ENCODE data around the gene NAA40.
"Not testable (repeated sequence)": the region's sequence is repeated elsewhere in the genome, so short reads cannot be mapped to it uniquely, and the experiment has no call there.

The NAA40 gene

DNA sequence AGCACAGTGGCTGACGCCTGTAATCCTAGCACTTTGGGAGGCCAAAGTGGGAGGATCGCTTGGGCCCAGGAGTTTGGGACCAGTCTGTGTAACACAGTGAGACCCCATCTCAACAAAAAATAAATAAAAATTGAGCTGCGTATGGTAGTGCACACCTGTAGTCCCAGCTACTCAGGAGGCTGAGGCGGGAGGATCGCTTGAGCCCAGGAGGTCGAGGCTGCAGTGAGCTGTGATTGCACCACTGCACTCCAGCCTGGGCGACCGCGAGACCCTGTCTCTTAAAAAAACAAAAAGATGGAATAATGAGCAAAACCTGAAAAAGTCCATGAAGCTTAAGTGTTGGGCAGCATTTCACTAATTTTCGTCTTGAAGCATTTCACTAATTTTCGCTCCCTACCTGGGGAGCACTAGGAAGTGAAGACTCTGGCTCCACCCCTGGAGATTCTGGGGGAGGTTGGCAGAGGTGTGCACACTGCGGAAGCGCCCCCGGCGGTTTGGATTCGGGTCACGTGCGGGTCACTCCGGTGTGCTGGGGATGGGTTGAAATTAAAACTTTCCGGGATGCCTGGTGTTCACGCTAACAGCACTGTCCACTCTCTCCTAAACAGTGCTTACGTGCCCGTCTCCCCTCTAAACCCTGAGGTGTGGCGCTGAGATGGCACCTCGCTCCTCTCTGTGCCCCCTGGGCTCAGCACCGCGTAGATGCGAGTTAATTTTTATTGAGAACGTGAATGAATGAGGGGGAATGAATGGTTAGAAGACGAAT lies 906 bp upstream of the NAA40 start:
- no peak for DNase-seq (ENCODE audit: low read depth, low spot score)

DNA sequence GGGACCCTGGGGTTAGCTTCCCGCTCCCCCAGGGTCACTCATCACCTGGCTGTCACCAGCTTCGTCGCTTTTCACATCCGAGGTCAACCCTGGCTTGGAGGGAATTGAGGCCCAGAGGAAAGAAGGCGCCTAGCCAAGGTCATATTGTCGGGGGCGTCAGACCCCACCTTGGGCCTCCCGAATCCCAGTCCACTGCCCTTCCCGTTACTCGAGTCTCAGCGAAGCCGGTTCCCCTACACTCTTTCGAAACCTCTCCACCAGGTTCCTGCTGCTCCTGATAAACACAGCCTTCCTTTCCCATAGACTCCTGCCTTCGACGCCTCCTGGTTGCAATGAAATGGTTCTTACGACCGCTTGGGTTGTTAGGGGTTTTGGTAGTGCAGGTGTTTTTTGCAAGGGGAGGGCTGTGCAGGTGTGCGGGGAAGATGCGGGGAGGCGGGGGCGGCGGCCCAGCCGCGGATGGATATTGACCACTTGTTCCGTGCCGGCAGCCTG lies 642 bp downstream of the NAA40 start:
- DNase-seq (ENCODE audit: low read depth, low spot score), result no peak

DNA sequence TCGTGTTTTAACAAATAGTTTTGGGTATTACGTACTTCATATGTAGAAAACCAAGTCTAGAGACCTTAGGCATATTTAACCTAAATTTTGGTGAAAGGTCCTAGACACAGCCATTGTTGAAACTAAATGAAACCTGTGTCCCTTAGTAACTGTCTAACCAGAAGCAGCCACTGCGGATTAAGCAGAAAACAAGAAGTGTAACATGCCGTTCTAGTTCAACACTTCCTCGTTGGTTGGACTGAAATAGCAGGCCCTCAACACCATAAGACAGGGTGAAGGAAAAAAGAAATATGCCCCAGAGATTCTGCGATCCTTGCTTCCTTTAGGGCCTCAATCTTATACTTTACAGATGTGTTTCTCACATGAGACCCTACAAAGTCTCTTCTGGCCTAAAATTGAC lies 2.0 kb downstream of the NAA40 start:
- no peak for DNase-seq (ENCODE audit: low read depth, low spot score)

DNA sequence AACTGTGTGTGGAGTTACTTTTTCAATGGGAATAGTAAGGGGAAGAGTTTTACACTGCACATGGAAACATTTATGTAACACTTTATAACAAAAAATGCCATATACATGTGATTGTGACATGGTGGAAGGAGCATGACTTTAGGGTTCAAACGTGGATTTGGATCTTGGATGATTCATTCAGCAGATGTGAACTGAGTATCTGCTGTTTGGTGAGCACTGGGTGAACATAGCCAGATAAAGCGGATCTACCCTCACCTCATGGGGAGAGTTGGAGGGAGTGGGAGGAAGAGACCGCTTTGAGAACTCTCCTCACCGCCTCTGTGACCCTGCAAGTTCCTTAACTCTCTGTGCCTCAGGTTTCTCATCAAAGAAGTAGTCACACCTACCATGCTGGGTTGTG lies 3.1 kb downstream of the NAA40 start:
- no peak for DNase-seq (ENCODE audit: low read depth, low spot score)

DNA sequence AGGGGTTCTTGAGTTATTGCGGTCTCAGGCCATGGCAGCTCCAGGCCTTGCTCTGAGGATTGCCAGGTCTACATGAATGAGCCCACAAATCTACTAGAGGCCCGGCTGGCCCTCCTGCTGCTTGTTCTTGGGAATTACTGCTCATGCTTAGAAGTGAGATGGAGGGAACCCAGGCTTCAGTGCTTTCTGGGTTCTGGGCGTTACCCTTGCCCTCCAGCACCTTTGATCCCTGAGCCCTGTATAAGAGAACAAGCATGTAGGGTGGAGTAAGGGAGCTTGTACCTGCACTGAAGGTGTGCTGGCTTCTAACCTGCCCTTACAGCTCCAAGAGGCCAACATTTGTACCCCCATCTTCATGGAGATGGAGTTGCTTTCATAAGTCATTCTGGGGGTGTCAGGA lies 4.0 kb downstream of the NAA40 start:
- DNase-seq (ENCODE audit: low read depth, low spot score), result no peak

DNA sequence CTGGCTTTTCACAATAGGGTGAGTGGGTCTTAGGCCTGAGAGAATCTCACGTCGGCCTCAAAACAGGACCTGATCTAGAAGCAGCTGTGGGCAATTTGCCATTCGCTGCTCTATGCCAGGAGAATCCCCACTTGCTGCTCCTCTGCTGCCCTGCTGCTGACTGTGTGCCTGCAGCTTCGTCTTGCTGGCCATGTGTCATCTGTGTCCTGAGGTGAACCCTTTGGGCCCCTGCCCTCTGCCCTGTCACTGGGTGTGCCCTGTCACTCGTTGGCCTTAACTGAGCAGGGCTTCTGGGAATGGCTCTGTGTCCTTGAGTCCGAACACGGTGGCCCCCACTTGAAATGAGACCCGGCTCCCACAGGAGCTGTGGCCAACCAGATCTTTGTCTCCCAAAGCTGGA lies 6.2 kb downstream of the NAA40 start:
- no peak for DNase-seq (ENCODE audit: low read depth, low spot score)

DNA sequence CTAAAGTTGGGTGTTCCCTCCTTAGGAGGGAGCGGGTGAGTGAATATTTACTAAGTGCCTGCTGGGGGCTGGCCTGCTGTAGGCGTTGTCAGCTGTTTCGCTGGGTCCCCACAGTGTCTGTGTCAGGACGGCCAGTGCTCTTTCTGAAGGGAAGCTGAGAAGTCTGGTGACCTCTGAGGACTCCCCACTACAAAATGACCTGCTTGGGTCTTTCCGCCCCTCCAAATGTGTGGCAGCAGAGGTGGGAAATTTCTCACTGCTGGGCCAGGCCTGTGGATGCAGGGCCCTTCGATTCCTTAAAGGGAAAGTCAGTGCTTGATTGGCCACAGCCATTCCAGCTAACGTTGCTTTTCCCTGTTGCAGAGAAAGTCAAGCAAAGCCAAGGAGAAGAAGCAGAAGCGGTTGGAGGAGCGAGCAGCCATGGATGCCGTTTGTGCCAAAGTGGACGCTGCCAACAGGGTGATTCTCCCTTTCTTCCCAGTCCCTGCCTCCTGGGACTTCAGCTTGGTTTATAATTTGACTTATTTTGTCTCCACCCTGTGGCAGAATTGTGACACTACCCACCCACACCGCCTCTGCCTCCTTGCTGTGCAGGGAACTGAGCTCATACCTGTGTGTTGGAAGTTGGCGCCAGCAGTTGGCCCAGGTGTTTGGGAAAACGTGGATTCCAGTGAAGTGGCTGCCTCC lies 6.8 kb downstream of the NAA40 start:
- DNase-seq (ENCODE audit: low read depth, low spot score), result no peak

DNA sequence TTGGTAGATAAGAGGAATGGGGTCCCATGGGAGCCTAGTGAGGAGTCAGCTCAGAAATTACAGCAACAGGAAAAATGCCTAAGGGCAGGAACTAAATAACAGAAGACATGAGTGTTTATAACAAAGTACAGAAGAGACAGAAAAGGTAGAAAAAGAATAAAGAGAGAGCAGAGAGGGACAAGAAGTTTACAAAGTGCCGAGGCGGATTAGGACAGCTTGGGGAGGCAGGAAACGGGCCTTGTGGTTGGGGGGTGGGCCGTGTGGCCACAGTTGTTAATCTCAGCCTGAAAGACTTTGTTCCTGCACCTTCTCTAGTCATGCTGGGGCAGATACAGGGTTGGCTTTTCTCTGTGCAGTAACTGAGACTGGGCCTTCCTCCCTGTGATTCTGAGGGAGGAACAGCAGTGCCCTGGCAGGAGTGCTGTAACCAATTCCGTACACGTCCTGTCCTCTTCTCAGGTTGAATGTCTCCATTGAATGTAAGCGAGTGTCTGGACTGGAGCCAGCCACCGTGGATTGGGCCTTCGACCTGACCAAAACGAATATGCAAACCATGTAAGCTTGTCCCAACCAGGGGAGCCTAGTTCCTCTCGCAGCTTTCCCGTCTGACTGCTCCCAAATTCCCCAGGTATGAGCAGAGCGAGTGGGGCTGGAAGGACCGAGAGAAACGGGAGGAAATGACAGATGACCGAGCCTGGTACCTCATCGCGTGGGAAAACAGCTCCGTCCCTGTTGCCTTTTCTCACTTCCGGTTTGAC lies 13.2 kb downstream of the NAA40 start:
- DNase-seq (ENCODE audit: low read depth, low spot score), result no peak

DNA sequence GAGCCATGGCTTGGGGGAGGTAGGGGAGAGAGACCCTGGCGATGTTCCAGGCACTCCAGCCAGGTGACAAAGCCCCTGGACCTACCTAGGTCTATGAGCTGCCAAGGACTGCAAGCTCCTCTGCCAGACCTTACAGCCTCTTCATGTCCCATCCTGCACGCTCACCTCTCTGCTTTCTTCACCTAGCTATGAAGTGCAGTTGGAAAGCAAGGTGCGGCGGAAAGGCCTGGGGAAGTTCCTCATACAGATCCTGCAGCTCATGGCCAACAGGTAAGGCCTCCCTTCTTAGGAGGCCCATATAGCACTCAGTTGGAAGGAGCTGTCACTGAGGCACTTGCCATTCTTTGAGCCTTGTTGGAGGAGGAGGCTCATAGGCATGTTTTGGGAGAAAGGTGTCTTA lies 13.8 kb downstream of the NAA40 start:
- DNase-seq (ENCODE audit: low read depth, low spot score), result no peak

DNA sequence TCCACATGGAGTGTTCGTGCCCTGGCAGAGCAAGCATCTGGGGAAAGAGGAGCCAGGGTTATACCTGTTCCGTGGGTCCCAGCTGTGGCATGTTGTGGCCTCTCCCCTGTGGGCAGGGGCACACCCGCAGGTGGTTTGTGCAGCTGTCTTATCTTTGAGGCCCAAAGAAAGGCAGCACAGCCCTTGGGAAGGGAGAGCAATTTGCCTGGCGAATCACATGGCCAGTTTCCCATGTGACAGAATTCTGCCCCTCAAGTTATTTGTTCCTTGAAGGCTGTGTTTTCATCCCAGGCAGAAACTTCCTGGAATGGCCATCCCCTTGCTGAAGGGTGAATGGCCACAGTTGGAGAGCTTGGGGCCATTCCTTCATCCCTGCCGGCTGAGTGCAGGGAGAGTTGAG lies 19.2 kb downstream of the NAA40 start:
- DNase-seq (ENCODE audit: low read depth, low spot score), result no peak

DNA sequence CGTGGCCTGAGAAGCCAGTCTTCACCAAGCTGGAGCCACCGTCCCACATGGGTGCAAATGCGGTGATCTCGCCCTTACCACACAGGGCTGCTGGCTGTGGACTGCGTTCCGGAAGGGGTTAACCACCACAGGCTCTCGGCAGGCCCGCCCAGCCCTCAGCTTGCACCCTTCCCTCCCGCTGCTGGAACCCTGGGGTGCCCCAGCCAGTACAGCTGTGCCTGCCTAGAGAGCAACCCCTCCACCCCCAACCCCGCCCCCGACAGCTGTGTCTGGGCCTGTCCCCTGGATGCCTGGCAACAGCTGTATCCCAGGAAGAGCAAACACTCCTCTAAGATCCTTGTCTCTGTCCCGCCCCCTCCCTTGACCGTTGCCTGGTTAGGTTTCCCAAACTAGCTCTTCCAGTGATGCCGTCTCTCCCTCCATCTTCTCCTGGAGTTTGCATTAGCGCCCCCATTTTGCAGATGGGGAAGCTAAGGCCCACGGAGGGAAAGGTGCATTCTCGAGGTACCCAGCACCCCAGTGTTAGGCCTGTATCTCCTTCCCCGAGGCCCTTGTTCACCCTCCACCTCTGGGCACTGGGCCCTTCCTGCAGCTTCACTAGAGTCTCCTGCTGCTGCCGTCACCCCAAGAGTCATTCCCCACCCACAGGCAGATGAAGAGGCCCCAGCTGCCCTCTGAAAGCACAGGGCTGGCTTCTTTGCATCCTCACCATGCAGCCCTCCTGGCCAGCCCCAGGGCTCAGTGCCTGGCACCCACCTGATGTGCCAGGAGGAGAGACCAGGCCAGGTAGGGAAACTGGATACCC lies 23.0 kb downstream of the NAA40 start:
- DNase-seq (ENCODE audit: low read depth, low spot score), result no peak

DNA sequence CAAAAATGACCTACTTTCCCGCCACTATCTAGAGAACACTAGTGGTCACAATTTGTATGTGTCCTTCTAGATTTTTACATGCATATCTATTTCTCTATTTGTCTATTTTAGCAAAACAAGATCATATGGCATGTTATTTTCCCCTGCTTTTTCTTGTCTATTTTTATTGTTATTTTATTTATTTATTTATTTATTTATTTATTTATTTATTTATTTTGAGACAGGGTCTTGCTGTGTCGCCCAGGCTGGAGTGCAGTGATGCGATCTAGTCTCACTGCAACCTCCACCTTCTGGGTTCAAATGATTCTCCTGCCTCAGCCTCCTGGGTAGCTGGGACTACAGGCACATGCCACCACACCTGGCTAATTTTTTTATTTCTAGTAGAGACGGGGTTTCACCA lies 25.1 kb downstream of the NAA40 start:
- DNase-seq (ENCODE audit: low read depth, low spot score), result not testable (repeated sequence)

DNA sequence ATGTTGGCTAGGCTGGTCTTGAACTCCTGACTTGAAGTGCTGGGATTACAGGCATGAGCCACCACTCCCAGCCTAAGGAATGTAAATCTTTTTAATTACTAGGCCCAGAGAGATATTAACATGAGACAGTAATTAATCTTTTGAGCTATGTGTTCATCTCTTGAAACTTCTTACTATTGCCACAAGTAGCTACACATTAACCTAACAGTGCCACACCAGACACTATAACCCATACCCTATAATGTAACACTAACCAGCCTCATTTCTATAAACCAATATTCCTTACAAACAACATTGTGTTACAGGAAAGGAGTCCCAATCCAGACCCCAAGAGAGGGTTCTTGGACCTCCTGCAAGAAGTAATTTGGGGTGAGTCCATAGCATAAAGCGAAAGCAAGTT lies 27.6 kb downstream of the NAA40 start:
- DNase-seq (ENCODE audit: low read depth, low spot score), result no peak

DNA sequence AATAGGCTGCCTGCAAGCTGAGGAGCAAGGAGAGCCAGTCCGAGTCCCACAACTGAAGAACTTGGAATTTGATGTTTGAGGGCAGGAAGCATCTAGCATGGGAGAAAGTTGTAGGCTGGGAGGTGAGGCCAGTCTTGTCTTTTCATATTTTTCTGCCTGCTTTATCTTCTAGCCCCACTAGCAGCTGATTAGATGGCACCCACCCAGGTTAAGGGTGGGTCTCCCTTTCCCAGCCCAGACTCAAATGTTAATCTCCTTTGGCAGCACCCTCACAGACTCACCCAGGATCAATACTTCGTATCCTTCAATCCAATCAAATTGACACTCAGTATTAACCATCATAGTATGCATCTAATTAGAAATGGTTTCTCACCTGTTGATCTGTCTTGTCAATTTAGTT lies 30.7 kb downstream of the NAA40 start:
- DNase-seq (ENCODE audit: low read depth, low spot score), result no peak

DNA sequence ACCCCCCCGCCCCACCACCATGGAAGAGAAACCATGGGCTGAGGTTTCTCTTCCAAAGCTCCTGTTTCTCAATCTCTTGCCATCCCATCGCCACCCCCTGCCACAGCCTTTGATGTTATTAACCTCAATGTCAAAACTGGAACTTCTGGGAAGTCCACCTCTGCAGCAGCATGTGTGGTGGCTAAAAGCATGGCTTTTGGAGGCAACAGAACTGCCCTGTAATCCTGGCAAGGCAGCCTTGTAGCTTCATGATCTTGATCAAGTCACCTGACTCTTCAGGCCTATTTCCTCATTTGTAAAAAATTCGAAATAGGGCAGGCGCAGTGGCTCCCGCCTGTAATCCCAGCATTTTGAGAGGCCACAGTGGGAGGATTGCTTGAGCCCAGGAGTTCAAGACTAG lies 32.1 kb downstream of the NAA40 start:
- no peak for DNase-seq (ENCODE audit: low read depth, low spot score)

DNA sequence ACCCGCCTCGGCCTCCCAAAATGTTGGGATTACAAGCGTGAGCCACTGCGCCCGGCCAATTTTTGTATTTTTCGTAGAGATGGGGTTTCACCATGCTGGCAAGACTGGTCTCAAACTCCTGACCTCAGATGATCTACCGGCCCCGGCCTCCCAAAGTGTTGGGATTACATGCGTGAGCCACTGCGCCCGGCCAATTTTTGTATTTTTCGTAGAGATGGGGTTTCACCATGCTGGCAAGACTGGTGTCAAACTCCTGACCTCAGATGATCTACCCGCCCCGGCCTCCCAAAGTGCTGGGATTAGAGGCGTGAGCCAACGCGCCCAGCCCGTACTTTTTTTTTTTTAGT lies 35.1 kb downstream of the NAA40 start:
- DNase-seq (ENCODE audit: low read depth, low spot score), result not testable (repeated sequence)

DNA sequence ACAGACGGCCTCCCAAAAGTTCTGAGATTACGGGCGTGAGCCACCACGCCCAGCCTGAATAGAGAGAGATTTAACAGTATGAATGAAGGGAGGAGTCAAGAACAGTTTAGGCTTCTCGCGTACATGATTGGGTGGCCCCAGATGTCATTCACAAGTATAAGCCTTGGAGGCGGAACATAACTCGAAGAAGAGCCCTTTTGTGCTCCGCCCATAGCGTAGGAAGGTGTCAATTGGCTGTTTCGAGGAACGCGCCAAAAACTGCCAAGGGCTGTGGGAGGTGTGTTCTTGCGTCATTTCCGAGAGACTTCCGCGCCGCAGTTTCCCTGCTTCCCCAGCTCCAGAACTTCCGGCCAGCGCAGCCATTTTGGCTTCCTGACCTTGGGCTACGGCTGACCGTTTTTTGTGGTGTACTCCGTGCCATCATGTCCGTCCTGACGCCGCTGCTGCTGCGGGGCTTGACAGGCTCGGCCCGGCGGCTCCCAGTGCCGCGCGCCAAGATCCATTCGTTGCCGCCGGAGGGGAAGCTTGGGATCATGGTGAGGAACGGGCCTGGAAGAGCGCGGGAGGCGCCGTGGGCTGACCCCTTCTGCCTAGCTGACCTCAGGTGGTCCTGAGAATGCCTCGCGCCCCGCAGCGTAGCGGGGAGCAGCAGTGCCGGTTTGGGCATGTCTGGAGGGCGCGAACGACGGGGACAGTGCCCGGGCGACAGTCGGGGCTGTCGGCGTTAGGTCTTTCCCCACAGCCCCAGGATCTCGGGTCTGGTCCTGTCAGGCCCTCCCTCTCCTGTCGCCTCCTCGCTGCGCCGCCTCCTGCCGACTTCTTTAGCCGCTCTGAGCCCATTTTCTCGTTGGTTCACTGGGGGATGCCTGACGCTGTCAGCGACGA lies 35.7 kb downstream of the NAA40 start, which contains the start of gene COX8A:
Gene COX8A, plus strand, starts transcription at position 362 of the 885 bp plus-strand sequence. Its CDS starts 61 bp downstream, at position 423.
- DNase-seq (ENCODE audit: low read depth, low spot score), result peak; percentile 100

DNA sequence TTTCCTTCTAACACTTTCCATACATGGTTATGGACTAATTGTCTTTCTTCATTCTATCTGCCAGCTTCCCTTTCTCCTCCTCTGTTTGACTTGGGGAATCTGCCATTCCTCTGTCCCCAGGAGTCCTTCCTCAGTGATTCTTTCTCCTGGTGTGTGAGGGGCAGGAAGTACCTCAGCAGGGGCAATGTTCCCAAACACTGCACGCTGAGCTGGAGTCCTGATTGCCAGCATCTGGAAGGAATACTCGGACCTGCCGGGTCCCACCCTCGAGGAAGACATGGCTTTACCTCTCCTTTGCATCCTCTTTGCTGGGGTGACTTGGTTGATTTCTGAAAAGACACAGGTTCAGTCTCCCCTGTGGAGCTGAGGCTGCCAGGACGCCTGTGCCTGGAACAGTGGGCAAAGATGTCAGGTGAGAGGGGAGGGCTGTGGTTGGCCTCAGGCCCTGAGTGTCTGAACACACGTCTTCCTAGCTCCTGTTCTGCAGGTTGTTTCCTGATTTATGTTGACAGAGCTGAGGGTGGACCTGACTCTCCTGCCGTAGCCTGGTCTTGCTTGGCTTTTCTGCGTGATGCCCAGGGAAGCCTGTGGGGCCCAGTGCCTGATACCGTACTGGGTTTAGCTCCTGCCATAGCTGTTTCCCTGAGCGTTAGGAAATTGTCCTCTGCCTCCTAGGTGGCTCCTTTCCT lies 39.9 kb downstream of the NAA40 start:
- DNase-seq (ENCODE audit: low read depth, low spot score), result no peak

DNA sequence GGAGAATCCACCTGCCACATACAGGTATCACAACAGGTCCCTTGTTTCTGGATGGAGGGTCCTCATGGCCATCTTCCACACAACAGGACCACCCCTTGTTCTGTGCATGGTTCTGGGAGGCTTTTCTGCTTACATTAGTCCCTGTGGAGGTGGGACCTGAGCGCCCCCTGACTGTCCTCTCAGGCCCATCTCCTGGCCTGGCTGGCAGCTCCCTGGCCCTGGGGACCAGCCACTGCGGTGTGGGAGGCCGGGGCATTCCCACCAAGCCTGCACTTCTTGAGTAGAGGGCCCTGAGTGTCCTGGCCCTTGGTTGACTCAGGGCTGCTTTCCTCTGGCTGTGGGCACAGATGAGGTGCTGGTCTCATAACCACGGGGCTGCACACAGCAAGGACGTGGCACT lies 40.6 kb downstream of the NAA40 start:
- no peak for DNase-seq (ENCODE audit: low read depth, low spot score)

DNA sequence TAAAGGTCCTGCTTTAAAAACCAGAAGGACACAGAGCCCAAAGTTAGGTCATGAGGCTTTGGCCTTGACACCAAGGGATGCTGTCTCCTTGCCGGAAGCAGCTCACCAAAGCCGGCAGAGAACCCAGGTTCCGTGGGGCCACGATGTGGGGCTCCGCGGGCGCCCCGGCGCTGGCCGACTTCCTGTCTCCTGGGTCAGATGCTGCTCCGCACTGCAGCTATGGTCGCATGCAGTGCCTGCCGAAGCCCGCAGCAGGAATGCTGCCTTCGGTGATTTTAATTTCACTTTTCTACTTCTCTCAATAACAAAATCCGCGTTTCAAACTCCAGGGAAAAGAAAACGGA lies 47.0 kb downstream of the NAA40 start:
- DNase-seq (ENCODE audit: low read depth, low spot score), result no peak
